ENCODE data around the gene DDX18. TPM values are rescaled to one million over a fixed set of nuclear protein-coding genes. Genes with fewer than 3 reads are reported as not detected.

The DDX18 gene
- total RNA-seq, 4 donors from 2014 or later: 27.7 to 51.5 (median 39.2) TPM

- H3K4me3 ChIP-seq: no peak overlapping the region
- no peaks in the 10 kb centered on the region for H3K9me3 ChIP-seq
- peaks cover 4 to 63% (median 13%) of the 10 kb centered on the region in 3 donors for H3K36me3 ChIP-seq
- H3K27ac ChIP-seq: no peak overlapping the region
- intact Hi-C loops (cut with DNase I): loop anchor here (10.0 kb wide), 1 partner anchor 172 kb away; no protein-coding TSS in a partner anchor
- TF ChIP-seq POLR2A (IDR thresholded peaks at IDR 0.05) (no peak), CTCF (IDR thresholded peaks at IDR 0.05) (no peak)
- no peaks in the 10 kb centered on the region for H3K27me3 ChIP-seq
- WGBS, 2 donors: 91% methylated on average over 5 to 9 of the region's 9 CpGs
- peaks cover 8 to 17% (median 9%) of the 10 kb centered on the region in 3 donors for H3K4me1 ChIP-seq
- no peak for DNase-seq
Observed at GRCh38 chr2:117832905-117833613, 18.6 kb downstream of the DDX18 start.

- intact Hi-C loops (cut with DNase I): loop anchor here (10.0 kb wide), 1 partner anchor 171 kb away; no protein-coding TSS in a partner anchor
- 82 to 88% methylated on average over 1 to 3 of the region's 3 CpGs for WGBS, 2 donors
Observed at GRCh38 chr2:117833911-117834310, 19.4 kb downstream of the DDX18 start.

GRCh38 chr2:117834992-117835391, 20.5 kb downstream of the DDX18 start:
- Histone ChIP-seq H3K9me3 (no peaks in the 10 kb centered on the region), H3K36me3 (peaks cover 0 to 43% (median 9%) of the 10 kb centered on the region in 3 donors), H3K4me3 (no peak overlapping the region), H3K27me3 (no peaks in the 10 kb centered on the region), H3K27ac (no peak overlapping the region), H3K4me1 (peaks cover 8 to 17% (median 9%) of the 10 kb centered on the region in 3 donors)
- no peak for DNase-seq
- intact Hi-C loops (cut with DNase I): loop anchor here (10.0 kb wide), 1 partner anchor 170 kb away; no protein-coding TSS in a partner anchor
- WGBS, 2 donors: 88 to 100% methylated on average over 2 to 3 of the region's 3 CpGs
- no peak for TF ChIP-seq POLR2A (IDR thresholded peaks at IDR 0.05)
- no peak for TF ChIP-seq CTCF (IDR thresholded peaks at IDR 0.05)

More at GRCh38 chr2:117833911-117834310, 19.4 kb downstream of the DDX18 start:
- no peak overlapping the region for H3K27ac ChIP-seq
- H3K4me1 ChIP-seq: peaks cover 8 to 17% (median 9%) of the 10 kb centered on the region in 3 donors
- no peaks in the 10 kb centered on the region for H3K9me3 ChIP-seq
- peaks cover 0 to 54% (median 13%) of the 10 kb centered on the region in 3 donors for H3K36me3 ChIP-seq
- no peak overlapping the region for H3K4me3 ChIP-seq
- TF ChIP-seq CTCF (IDR thresholded peaks at IDR 0.05): no peak
- TF ChIP-seq POLR2A (IDR thresholded peaks at IDR 0.05): no peak
- no peak for DNase-seq
- no peaks in the 10 kb centered on the region for H3K27me3 ChIP-seq

GRCh38 chr2:117835990-117836760, 21.7 kb downstream of the DDX18 start:
- Histone ChIP-seq H3K27me3 (no peaks in the 10 kb centered on the region), H3K4me1 (peaks cover 8 to 17% (median 9%) of the 10 kb centered on the region in 3 donors), H3K27ac (peak overlapping the region in 3 of 4 donors; percentile 49 to 80 (median 51)), H3K4me3 (peak overlapping the region; percentile 30 to 67 (median 45)), H3K36me3 (peaks cover 0 to 32% (median 9%) of the 10 kb centered on the region in 3 donors), H3K9me3 (no peaks in the 10 kb centered on the region)
- 0 to 2% methylated on average over 9 to 22 of the region's 53 CpGs for WGBS, 2 donors
- intact Hi-C loops (cut with DNase I): loop anchor here (10.0 kb wide), 1 partner anchor 169 kb away; no protein-coding TSS in a partner anchor
- peak; percentile 5 for DNase-seq
- TF ChIP-seq POLR2A (IDR thresholded peaks at IDR 0.05) (no peak), CTCF (IDR thresholded peaks at IDR 0.05) (peak in 5 of 6 experiments; percentile 59 to 73 (median 65))
